GM21360 (cell line): ENCODE data around the gene MAP3K7.
"Not testable (repeated sequence)": the region's sequence is repeated elsewhere in the genome, so short reads cannot be mapped to it uniquely, and the experiment has no call there.

ENCODE experiments used
- ATAC-seq: cut with Tn5 transposase; IDR thresholded peaks from one replicate; pipeline ENCODE4 v1.9.1; 2021; ENCODE audit warnings: mild to moderate bottlenecking, moderate library complexity; ENCODE audit not compliant: unreplicated experiment

Gene MAP3K7

GRCh38 chr6:90578894-90579549 is 7.8 kb downstream of the MAP3K7 start:
- ATAC-seq: no peak

DNA sequence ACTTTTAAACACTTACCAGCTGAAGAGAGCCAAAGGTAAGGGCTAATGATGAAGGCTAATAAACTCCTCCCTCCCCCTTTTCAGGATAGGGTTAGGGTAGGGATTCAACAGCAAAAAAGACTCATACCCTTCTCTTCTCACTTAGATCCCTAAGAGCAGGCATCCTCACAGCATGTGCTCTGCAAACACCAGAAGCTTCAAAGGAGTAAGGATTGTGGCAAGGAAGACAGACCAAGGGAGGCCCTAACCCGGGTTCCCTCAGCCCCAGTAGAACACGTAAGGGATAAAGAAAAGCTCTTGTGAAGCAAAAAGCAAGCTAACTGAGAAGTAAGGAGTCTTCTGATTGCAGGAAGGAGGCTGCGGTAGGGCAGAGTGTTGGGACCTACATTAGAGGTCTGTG is 11.6 kb downstream of the MAP3K7 start:
- no peak for ATAC-seq

DNA sequence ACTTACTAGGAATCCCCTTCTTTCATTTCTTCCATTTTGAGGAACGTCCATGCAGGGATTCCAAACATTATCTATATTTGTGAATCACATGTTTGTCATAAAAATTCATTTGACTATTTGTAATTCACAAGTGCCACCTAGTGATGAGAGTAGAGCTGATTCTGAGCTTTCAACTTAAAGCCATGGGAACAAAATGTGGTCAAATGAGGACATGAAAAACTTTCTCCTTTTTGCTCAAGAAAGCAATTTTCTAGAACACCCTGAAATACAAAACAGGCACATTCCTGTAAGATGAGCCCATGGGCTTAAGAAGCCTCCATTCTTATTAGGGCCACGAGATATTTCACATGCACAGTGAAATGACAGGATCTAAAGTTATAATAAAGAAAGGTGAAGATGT is 12.3 kb downstream of the MAP3K7 start:
- ATAC-seq: no peak

GRCh38 chr6:90573624-90574023 is 13.2 kb downstream of the MAP3K7 start:
- ATAC-seq: no peak

- ATAC-seq: no peak
Observed at GRCh38 chr6:90572856-90573255, 14.0 kb downstream of the MAP3K7 start.

DNA sequence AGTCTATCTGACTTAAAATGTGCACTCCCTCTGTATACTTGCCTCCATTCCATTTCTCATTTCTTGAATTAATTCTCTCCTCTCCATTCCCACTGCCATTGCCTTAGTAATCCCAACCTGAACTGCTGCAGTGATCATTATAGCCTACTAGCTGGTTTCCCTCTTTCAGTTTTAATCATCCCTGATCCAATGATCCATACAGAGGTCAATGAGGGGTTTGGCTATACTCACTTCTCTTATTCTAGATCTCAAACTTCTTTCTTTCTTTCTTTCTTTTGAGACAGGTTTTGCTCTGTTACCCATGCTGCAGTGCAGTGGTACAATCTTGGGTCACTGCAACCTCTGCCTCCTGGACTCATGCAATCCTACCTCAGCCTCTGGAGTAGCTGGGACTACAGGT is 17.6 kb downstream of the MAP3K7 start:
- ATAC-seq: no peak

- ATAC-seq: not testable (repeated sequence)
Observed at GRCh38 chr6:90567682-90568081, 19.2 kb downstream of the MAP3K7 start.

- not testable (repeated sequence) for ATAC-seq
Observed at GRCh38 chr6:90562341-90562740, 24.5 kb downstream of the MAP3K7 start.

DNA sequence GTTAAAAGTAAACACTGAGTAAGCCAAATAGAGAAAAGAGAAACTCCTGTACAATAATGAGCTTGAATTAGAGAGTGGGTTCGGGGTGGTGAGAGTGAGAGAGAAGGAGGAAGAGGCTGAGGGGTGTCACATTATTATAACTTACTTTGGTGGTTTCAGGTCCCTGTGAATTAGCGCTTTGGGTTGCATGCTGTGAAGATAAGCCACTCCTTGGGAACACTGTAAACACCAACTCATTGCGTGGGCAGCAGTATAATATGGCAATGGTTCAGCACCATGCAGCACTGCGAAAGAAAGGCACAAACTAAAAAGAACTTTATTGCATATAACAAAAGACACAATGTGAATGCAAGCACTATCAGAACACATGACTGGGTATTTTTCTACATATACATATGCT is 26.9 kb downstream of the MAP3K7 start:
- ATAC-seq: no peak

DNA sequence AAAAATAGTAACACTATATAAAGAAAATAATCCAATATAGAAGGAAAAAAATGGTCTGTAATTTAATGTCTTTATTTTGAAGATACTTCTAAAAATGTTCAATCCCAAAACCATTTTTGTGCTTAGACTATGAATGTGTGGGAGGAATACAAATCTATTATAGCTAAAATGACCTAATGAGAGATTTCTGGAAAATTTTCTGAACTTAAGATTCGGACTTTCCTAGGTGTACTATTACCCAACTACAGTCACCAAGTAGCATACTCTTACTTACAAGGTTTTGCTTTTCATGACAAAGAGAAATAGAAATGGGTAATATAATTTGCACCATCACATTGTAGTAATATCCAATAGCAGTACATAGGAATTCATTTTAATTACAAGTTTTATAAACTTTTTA is 29.9 kb downstream of the MAP3K7 start:
- ATAC-seq: no peak

DNA sequence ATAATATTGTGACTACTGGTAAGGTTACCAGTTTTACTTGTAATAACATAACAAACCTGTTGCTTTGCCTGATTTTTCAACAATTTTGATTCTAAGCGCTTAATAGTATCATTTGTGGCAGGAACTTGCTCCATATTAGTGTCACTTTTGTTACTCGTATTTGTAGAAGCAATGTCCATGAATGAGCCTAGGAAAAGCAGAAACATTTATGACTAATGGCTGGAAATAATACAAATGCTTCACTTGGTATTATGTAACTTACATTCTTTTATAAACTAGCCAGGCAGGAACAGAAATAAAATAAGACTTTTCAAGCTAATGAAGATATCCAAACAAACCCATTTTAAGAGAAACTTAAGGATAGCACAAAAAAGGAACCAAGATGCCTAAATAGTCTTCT is 38.9 kb downstream of the MAP3K7 start:
- no peak for ATAC-seq

- ATAC-seq: no peak
Observed at GRCh38 chr6:90547079-90547478, 39.8 kb downstream of the MAP3K7 start.

DNA sequence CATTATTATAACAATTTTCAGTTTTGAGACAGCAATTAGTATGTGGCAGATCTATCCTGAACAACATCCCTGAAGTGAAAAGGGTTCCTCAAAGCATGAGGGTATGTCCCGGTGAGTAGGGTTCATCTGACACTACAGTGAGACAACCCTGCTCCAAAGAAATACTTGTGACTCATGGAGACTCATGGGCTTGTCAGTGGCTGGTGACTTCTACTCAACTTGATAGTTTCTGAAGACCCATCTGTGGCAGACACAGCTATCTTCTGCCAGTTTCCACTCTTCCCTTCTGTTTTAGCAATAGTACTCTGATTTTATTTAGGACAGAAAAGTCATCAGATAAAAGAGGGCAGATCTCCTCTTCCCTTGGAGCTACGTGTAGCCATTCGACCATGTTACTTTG is 41.4 kb downstream of the MAP3K7 start:
- ATAC-seq: no peak

- ATAC-seq: no peak
Observed at GRCh38 chr6:90544741-90545140, 42.1 kb downstream of the MAP3K7 start.

DNA sequence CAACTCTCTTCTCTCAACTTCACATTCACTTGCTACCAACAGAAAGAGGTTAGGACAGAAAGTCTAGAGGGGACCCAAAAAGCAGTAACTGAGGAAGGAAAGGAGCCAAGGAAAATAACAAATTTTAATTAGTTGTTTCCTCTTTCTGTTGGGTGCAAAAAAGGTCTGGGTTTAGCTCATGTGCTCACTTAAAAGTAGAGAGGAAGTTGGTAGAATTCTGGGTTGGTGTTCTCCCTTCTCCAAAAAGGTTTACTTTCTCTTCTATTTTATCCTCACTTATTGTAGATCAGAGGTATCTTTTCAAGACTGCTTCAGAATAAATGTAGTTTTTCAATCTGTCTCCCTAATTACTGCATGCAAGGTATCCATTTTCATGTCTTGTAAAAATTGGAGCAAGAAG is 42.8 kb downstream of the MAP3K7 start:
- ATAC-seq: no peak

DNA sequence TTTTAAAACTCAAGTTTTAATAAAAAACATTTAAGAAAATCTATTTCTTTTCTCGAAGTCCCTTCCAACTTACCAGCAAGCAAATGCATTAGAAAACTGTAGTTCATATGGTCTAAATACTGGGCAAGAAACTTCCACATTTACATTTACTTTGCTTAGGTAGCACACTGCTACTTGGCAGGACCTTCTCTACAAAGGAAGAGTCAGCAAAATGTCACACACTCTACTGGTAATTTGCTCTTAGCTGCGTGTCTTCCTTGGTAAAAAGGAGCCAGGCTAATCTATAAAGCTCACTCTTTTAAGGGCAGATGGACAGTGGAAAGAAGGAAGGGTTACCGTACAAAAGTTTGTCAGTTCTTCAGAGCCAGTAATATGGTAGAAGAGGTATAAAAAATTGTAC is 45.7 kb downstream of the MAP3K7 start:
- no peak for ATAC-seq

- ATAC-seq: no peak
Observed at GRCh38 chr6:90538278-90539046, 48.4 kb downstream of the MAP3K7 start.

DNA sequence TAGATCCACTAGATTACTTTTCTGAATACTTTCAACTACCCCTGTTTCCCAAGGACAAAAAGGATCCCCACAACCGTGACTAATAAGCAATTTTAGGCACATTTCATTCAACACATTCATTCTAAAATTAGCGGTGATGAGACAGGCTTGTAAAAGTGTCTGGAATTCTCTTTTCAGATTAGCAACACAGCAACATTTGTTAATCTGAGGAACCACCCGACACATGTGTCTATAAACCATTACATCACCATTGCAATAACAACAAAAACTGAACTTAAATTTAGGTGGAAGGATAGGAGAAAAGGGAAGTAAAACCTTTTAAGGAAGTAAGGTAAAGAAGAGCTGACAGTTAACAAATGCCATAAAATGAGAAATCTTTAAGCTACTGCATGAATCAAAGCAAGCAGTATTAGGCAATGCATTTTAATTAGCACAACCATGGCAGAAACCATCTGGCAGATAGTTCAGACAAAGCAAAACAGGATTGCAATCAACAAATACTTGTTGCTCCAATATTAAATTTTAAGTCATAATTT is 49.1 kb downstream of the MAP3K7 start:
- peak; percentile 77 for ATAC-seq

- no peak for ATAC-seq
Observed at GRCh38 chr6:90537027-90537426, 49.8 kb downstream of the MAP3K7 start.

- no peak for ATAC-seq
Observed at GRCh38 chr6:90536520-90536919, 50.4 kb downstream of the MAP3K7 start.

GRCh38 chr6:90534337-90535025 is 52.4 kb downstream of the MAP3K7 start:
- no peak for ATAC-seq
